Thyroid gland (tissue), 4 donors: ENCODE results near the gene OVOL1. TPM values are rescaled to one million over a fixed set of nuclear protein-coding genes. Genes with fewer than 3 reads are reported as not detected.
A peak's percentile ranks its signal among the peaks of the same experiment; 100 is the strongest.

Experiments
- DNase-seq, 2 donors: peaks; one replicate each; pipeline ENCODE4 v3.0.0-alpha.2; 2019
- H3K27ac ChIP-seq, 3 donors: fragments of 200-600 bp; sonication (generic); 1 replicate in 2 of 3; 2 replicates in 1 of 3; pipeline ENCODE4 v1.5.1; 2016 to 2019; ENCODE audit warnings: mild to moderate bottlenecking in 1 of 3, moderate library complexity in 1 of 3
- H3K27me3 ChIP-seq: fragments of 200-600 bp; sonication (generic); one replicate; pipeline ENCODE4 v1.5.1; 2019
- H3K36me3 ChIP-seq, 2 donors: fragments of 200-600 bp; sonication (generic); one replicate each; pipeline ENCODE4 v1.5.1; 2016 to 2019
- H3K4me1 ChIP-seq, 2 donors: fragments of 200-600 bp; sonication (generic); one replicate each; pipeline ENCODE4 v1.5.1; 2017 to 2019
- H3K4me3 ChIP-seq, 3 donors: fragments of 200-600 bp; sonication (generic); replicated peaks in 1 of 3; 1 replicate in 2 of 3; 2 replicates in 1 of 3; pipeline ENCODE4 v1.5.1; 2016; ENCODE audit warnings: mild to moderate bottlenecking in 1 of 3
- H3K9me3 ChIP-seq: fragments of 200-600 bp; sonication (generic); one replicate; pipeline ENCODE4 v1.5.1; 2017
- POLR2A ChIP-seq, 2 donors: fragments of 450-650 bp; IDR thresholded peaks; one replicate each; pipeline ENCODE4 v1.6.1; 2017; ENCODE audit warnings: antibody characterized with exemption in 2 of 2, mild to moderate bottlenecking in 2 of 2, moderate library complexity in 1 of 2
- WGBS, 2 donors: methylation state at CpG; one replicate each; pipeline ENCODE4 v1.1.5; 2017; 5-methylcytosine and 5-hydroxymethylcytosine counted together
- intact Hi-C: fragments of 100-400 bp; cut with DNase I; formaldehyde crosslinking; loops from one replicate; pipeline ENCODE4 v1.15.1; 2023
- total RNA-seq, 4 donors: library from RNA; depleted of rRNA; stranded (reverse); fragments of >200 nt; gene quantifications; one replicate each; pipeline ENCODE4 v1.2.3, GENCODE V29; 2016
- TF ChIP-seq, protein P1 (sequence below), 6 experiments: fragments of 200-600 bp in 3 of 6; fragments of 450-650 bp in 3 of 6; sonication (generic) in 3 of 6; IDR thresholded peaks; one replicate each; pipeline ENCODE4 v1.5.1; 2016 to 2019; ENCODE audit warnings: antibody characterized with exemption in 6 of 6, mild to moderate bottlenecking in 2 of 6, inconsistent platforms in 1 of 6, moderate library complexity in 1 of 6

OVOL1 gene
- 1 to 10 TPM; 1.1 to 6.6 (median 5.2) TPM for total RNA-seq

DNA sequence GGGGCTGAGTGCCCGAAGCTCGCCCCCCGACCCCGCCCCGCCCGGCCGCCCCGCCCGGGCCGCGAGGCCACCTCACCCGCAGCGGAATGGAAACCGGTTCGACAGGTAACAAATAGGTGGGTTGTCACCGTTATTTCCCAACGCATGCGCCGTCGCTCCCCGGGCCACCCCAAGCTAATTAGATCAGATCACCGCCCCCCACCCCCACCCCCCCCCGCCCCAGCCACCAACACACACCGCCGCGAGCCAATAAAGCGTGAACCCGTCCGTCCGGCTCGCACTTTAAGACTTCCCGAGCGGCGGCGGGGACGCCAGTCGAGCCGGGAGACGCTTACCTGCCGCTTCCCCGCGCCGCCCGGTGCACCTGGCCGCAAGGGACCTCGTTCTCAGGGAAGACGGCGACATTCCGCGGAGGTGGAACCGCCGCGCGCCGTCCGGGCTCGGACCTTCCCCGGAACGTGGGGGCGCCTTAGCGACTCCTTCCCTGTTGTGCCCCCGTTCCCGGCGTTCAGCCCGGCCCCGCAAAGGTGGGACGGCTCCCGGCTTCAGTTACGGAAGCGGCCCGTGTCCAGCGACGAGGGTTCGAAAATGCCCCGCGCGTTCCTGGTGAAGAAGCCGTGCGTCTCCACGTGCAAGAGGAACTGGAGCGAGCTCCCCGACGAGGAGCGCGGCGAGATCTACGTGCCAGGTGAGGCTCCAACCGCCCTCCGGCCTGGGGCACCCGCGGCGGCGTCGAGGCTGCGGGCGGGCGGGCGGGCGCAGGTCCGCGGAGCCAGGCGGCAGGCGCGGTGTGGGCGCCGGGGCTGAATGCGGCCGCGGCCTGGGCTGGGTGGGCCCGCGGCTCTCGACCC, at the start of gene OVOL1:
Gene OVOL1, plus strand, starts transcription at position 278 of the 851 bp plus-strand sequence. Its CDS starts 311 bp downstream, at position 589.
- intact Hi-C loops = no loop called here
- no peaks in the 10 kb centered on the region for H3K27me3 ChIP-seq
- peaks cover 30 to 42% of the 10 kb centered on the region in 2 donors for H3K4me1 ChIP-seq
- H3K36me3 ChIP-seq = no peaks in the 10 kb centered on the region
- H3K27ac ChIP-seq = peak within 1 kb of the TSS; percentile 61 to 75 (median 67)
- WGBS, 2 donors = 0 to 1% methylated on average over 19 to 37 of the region's 112 CpGs
- H3K4me3 ChIP-seq = peak within 1 kb of the TSS in 2 of 3 donors; percentile 33 to 37
- no peaks in the 10 kb centered on the region for H3K9me3 ChIP-seq
- DNase-seq = peak; percentile 92 to 94
- TF ChIP-seq, protein P1, sequence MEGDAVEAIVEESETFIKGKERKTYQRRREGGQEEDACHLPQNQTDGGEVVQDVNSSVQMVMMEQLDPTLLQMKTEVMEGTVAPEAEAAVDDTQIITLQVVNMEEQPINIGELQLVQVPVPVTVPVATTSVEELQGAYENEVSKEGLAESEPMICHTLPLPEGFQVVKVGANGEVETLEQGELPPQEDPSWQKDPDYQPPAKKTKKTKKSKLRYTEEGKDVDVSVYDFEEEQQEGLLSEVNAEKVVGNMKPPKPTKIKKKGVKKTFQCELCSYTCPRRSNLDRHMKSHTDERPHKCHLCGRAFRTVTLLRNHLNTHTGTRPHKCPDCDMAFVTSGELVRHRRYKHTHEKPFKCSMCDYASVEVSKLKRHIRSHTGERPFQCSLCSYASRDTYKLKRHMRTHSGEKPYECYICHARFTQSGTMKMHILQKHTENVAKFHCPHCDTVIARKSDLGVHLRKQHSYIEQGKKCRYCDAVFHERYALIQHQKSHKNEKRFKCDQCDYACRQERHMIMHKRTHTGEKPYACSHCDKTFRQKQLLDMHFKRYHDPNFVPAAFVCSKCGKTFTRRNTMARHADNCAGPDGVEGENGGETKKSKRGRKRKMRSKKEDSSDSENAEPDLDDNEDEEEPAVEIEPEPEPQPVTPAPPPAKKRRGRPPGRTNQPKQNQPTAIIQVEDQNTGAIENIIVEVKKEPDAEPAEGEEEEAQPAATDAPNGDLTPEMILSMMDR (IDR thresholded peaks at IDR 0.05) = no peak
- peak in 1 of 2 donors; percentile 83 for TF ChIP-seq POLR2A (IDR thresholded peaks at IDR 0.05)

DNA sequence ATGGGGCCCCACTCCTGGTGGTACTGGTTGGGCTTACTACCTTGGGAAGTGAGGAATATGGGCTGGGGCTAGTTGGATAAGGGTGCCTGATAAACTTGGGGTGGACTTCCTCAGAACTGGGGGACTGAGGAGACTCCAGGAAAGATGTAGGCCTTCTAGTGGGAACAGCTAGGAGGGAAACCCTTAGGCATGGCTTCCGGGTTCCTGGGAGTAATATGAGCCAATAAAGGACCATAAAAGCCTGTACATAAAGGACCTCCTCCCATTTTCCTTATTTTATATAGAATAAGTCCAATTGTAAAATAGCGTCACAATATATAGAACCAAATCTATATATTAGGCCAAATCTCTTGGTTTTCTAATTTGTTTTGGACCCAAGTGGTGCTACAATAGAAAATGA, 47.8 kb upstream of the OVOL1 start:
- Histone ChIP-seq H3K4me3 (no peak overlapping the region), H3K4me1 (no peaks in the 10 kb centered on the region), H3K9me3 (no peaks in the 10 kb centered on the region), H3K27me3 (no peaks in the 10 kb centered on the region), H3K36me3 (no peaks in the 10 kb centered on the region), H3K27ac (no peak overlapping the region)
- no peak for TF ChIP-seq POLR2A (IDR thresholded peaks at IDR 0.05)
- TF ChIP-seq, protein P1 (IDR thresholded peaks at IDR 0.05) = no peak
- no peak for DNase-seq
- WGBS, 2 donors = 87 to 88% methylated on average over 2 of the region's 2 CpGs
- intact Hi-C loops = no loop called here

DNA sequence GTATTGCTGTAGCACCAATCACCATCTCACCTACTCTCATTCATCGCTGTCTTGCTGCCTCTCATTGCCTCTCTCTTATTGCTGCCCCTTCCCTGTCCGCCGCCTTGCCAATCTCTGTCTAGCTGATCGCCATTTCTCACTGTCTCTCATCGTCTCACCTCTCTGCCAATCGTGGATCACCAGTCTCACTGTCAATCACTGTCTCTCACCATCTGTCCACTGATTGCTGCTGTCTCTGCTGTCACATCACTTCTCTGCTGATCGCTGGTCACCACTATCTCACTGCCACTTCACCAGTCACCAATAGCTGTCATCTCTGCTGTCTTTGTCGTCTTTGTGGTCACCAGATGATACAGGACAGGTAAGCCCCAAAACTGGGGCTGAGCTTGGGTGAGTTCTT, 45.7 kb upstream of the OVOL1 start:
- Histone ChIP-seq H3K4me3 (no peak overlapping the region), H3K9me3 (no peaks in the 10 kb centered on the region), H3K4me1 (no peaks in the 10 kb centered on the region), H3K36me3 (no peaks in the 10 kb centered on the region), H3K27me3 (no peaks in the 10 kb centered on the region), H3K27ac (no peak overlapping the region)
- 78 to 80% methylated on average over 8 of the region's 8 CpGs for WGBS, 2 donors
- intact Hi-C loops = no loop called here
- DNase-seq = no peak
- TF ChIP-seq, protein P1 (IDR thresholded peaks at IDR 0.05) = no peak
- no peak for TF ChIP-seq POLR2A (IDR thresholded peaks at IDR 0.05)

DNA sequence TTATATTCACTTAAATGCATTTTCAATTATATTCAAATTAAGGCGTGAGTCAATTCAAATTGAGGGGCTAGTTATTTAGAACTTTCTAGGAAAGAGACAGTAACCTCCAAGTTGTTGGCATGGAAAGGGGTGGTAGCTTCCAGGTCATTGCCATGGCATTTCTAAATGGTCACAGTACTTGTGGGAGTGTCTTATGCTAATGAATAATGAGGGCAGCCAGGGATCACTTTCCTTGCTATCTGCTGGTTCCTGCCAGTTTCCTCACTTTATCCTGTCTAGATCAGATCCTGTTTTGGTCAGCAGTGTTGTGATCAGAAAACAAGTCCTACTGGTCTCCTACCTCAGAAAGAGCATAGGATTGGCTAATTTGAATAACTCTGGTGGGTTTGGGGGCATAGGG, 44.5 kb upstream of the OVOL1 start:
- Histone ChIP-seq H3K27ac (no peak overlapping the region), H3K36me3 (no peaks in the 10 kb centered on the region), H3K4me3 (no peak overlapping the region), H3K27me3 (no peaks in the 10 kb centered on the region), H3K4me1 (no peaks in the 10 kb centered on the region), H3K9me3 (no peaks in the 10 kb centered on the region)
- TF ChIP-seq, protein P1 (IDR thresholded peaks at IDR 0.05) = no peak
- no peak for TF ChIP-seq POLR2A (IDR thresholded peaks at IDR 0.05)
- intact Hi-C loops = no loop called here
- DNase-seq = no peak
- WGBS, 2 donors = 88 to 96% methylated on average over 1 of the region's 1 CpG

DNA sequence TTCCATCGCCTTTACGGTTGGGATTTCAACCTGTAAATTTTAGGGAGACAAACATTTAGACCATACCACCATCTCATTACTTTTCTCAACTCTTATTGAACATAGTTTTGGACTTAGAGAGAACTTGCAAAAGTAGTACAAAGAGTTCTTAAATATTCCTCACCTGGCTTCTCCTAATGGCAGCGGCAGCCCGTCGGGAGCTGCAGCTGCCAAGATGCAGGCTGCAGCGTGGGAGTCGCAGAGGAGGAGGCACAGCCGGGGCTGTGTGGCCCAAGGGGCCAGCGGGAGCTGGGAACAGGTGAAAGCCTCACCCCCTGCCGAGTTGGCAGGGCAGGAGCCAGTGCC, 43.2 kb upstream of the OVOL1 start:
- no peak for TF ChIP-seq POLR2A (IDR thresholded peaks at IDR 0.05)
- TF ChIP-seq, protein P1 (IDR thresholded peaks at IDR 0.05) = no peak
- no peak for DNase-seq
- Histone ChIP-seq H3K9me3 (no peaks in the 10 kb centered on the region), H3K4me3 (no peak overlapping the region), H3K4me1 (no peaks in the 10 kb centered on the region), H3K36me3 (no peaks in the 10 kb centered on the region), H3K27ac (no peak overlapping the region), H3K27me3 (no peaks in the 10 kb centered on the region)
- WGBS, 2 donors = 85 to 87% methylated on average over 10 of the region's 10 CpGs
- intact Hi-C loops = no loop called here
